ENCODE results near the gene SLK. TPM values are rescaled to one million over a fixed set of nuclear protein-coding genes. Genes with fewer than 3 reads are reported as not detected.

SLK gene
- total RNA-seq, 4 donors from 2014 or later: 83.1 to 105 (median 102) TPM

GRCh38 chr10:103921248-103921647 is 45.7 kb upstream of the SLK start:
- DNase-seq (ENCODE audit: extremely low spot score): peak; percentile 12
- no peaks in the 10 kb centered on the region for H3K27me3 ChIP-seq
- WGBS: 100% methylated on average over 1 of the region's 1 CpG
- H3K36me3 ChIP-seq: no peaks in the 10 kb centered on the region
- intact Hi-C loops (cut with DNase I): no loop called here
- H3K4me1 ChIP-seq: peaks cover 16 to 27% (median 23%) of the 10 kb centered on the region in 4 donors
- no peak overlapping the region for H3K4me3 ChIP-seq
- H3K27ac ChIP-seq (replicated peaks in 1 of 4): no peak overlapping the region
- no peak for TF ChIP-seq POLR2AphosphoS5 (IDR thresholded peaks at IDR 0.05)
- no peak for TF ChIP-seq EP300 (IDR thresholded peaks at IDR 0.05)
- no peak for TF ChIP-seq CTCF (IDR thresholded peaks at IDR 0.05)
- TF ChIP-seq POLR2A (IDR thresholded peaks at IDR 0.05; ENCODE audit: low read depth): no peak
- H3K9me3 ChIP-seq: no peaks in the 10 kb centered on the region

- intact Hi-C loops (cut with DNase I): no loop called here
- Histone ChIP-seq H3K36me3 (no peaks in the 10 kb centered on the region), H3K27ac (replicated peaks in 1 of 4) (no peak overlapping the region), H3K9me3 (no peaks in the 10 kb centered on the region), H3K4me3 (no peak overlapping the region), H3K4me1 (peaks cover 13 to 22% (median 17%) of the 10 kb centered on the region in 4 donors), H3K27me3 (no peaks in the 10 kb centered on the region)
- TF ChIP-seq EP300 (IDR thresholded peaks at IDR 0.05) (no peak), CTCF (IDR thresholded peaks at IDR 0.05) (no peak), POLR2AphosphoS5 (IDR thresholded peaks at IDR 0.05) (no peak), POLR2A (IDR thresholded peaks at IDR 0.05; ENCODE audit: low read depth) (no peak)
- WGBS: 65% methylated on average over 7 of the region's 7 CpGs
- peak; percentile 55 for DNase-seq (ENCODE audit: extremely low spot score)
These were observed 45.2 kb upstream of the SLK start for GRCh38 chr10:103921750-103922195.

DNA sequence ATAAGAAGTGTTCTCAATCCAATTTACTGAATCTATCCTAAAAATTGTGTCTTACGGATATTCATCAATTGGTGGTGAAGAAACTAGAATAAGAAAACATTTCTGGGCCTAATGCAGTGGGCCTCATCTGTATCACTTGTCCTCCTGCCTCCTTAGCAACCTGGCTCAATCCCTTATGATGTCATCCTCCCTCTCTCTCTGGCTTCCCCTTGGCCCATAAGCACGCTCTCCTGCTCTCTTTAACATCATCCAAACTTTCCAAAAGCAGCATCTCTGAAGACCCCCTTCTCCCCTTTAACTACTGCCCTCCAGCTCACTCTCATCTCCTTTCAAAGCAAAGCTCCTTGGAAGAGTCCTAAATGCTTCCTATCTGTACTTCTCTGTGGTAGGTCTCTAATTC is 44.3 kb upstream of the SLK start:
- peak overlapping the region in 3 of 4 donors; percentile 30 to 37 (median 30) for H3K27ac ChIP-seq (replicated peaks in 1 of 4)

GRCh38 chr10:103923502-103923901 is 43.4 kb upstream of the SLK start:
- intact Hi-C loops (cut with DNase I): no loop called here

More for the DNA sequence above, 44.3 kb upstream of the SLK start:
- DNase-seq (ENCODE audit: extremely low spot score): peak; percentile 17
- H3K4me3 ChIP-seq: no peak overlapping the region
- no peaks in the 10 kb centered on the region for H3K27me3 ChIP-seq
- TF ChIP-seq EP300 (IDR thresholded peaks at IDR 0.05) (no peak), POLR2AphosphoS5 (IDR thresholded peaks at IDR 0.05) (no peak), CTCF (IDR thresholded peaks at IDR 0.05) (no peak), POLR2A (IDR thresholded peaks at IDR 0.05; ENCODE audit: low read depth) (no peak)
- intact Hi-C loops (cut with DNase I): no loop called here
- peaks cover 6 to 14% (median 9%) of the 10 kb centered on the region in 4 donors for H3K4me1 ChIP-seq
- H3K9me3 ChIP-seq: no peaks in the 10 kb centered on the region
- H3K36me3 ChIP-seq: no peaks in the 10 kb centered on the region
- WGBS: 83% methylated on average over 2 of the region's 2 CpGs

More at GRCh38 chr10:103923502-103923901, 43.4 kb upstream of the SLK start:
- DNase-seq (ENCODE audit: extremely low spot score): peak; percentile 57
- no peaks in the 10 kb centered on the region for H3K9me3 ChIP-seq
- TF ChIP-seq CTCF (IDR thresholded peaks at IDR 0.05) (no peak), POLR2AphosphoS5 (IDR thresholded peaks at IDR 0.05) (peak; percentile 48 to 88)
- no peaks in the 10 kb centered on the region for H3K27me3 ChIP-seq
- no peaks in the 10 kb centered on the region for H3K36me3 ChIP-seq
- WGBS: 38% methylated on average over 3 of the region's 3 CpGs
- peak overlapping the region in 3 of 4 donors; percentile 30 to 37 (median 30) for H3K27ac ChIP-seq (replicated peaks in 1 of 4)
- H3K4me1 ChIP-seq: peaks cover 4 to 12% (median 8%) of the 10 kb centered on the region in 4 donors
- no peak overlapping the region for H3K4me3 ChIP-seq
